Activated naive CD8-positive, alpha-beta T cell treated with anti-CD3 and anti-CD28 coated beads, Interleukin-2, amount 50 U/mL, for 24 hours (primary cell): Measurements from ENCODE around the gene HTT.

Experiments
- ATAC-seq: fragments of 150-1000 bp; cut with Tn5 transposase; one replicate; pipeline ENCODE4 v1.10.0; 2021
- DNase-seq: peaks from one replicate; pipeline ENCODE4 v3.0.0; 2021
- H3K27ac Mint-ChIP-seq: one replicate; pipeline ENCODE4 v1.8.0; 2021; ENCODE audit warnings: mild to moderate bottlenecking, mixed read lengths
- H3K27me3 Mint-ChIP-seq: one replicate; pipeline ENCODE4 v1.8.0; 2021; ENCODE audit warnings: mixed read lengths
- H3K36me3 Mint-ChIP-seq: one replicate; pipeline ENCODE4 v1.8.0; 2021; ENCODE audit warnings: low read depth, mixed read lengths
- H3K4me1 Mint-ChIP-seq: one replicate; pipeline ENCODE4 v1.8.0; 2021; ENCODE audit warnings: mixed read lengths
- H3K4me3 Mint-ChIP-seq: one replicate; pipeline ENCODE4 v1.8.0; 2021; ENCODE audit warnings: mild to moderate bottlenecking, moderate library complexity, mixed read lengths
- H3K9me3 Mint-ChIP-seq: one replicate; pipeline ENCODE4 v1.8.0; 2021; ENCODE audit warnings: mixed read lengths

Gene HTT

DNA sequence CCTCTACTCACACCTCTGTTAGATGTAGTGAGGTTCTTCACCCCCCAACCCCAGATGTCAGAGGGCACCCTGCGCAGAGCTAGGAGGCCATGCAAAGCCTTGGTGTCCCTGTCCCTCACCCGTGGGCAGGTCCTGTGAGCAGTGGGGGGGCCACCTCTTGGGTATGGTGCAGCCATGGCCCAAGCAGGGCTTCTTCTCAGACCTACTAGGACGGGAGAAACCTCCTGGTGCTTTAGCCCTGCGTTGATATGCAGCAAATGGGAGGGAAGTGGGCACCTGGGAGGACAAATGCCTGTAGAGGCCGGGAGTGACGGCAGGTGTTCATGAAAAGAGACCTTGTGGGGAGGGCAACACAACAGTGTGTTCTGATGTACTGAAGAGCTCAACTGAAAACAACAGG is 136.0 kb downstream of the HTT start:
- no peak overlapping the region for H3K4me3 Mint-ChIP-seq
- ATAC-seq (no peak), DNase-seq (no peak)
- H3K4me1 Mint-ChIP-seq = no peaks in the 10 kb centered on the region
- no peak overlapping the region for H3K27ac Mint-ChIP-seq
- no peaks in the 10 kb centered on the region for H3K27me3 Mint-ChIP-seq
- H3K9me3 Mint-ChIP-seq = no peaks in the 10 kb centered on the region
- H3K36me3 Mint-ChIP-seq = peaks cover 28% of the 10 kb centered on the region

DNA sequence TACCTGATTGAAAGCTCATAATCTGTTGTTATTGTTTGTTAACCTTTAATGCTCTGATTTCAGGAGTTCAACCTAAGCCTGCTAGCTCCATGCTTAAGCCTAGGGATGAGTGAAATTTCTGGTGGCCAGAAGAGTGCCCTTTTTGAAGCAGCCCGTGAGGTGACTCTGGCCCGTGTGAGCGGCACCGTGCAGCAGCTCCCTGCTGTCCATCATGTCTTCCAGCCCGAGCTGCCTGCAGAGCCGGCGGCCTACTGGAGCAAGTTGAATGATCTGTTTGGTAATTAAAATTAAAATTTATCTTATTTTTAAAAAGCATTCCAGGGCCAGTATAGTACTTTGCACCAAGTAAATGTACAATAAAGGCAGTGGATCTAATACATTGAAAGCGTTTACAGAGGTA is 137.4 kb downstream of the HTT start:
- no peaks in the 10 kb centered on the region for H3K27me3 Mint-ChIP-seq
- no peak for ATAC-seq
- H3K4me1 Mint-ChIP-seq = no peaks in the 10 kb centered on the region
- DNase-seq = no peak
- H3K4me3 Mint-ChIP-seq = no peak overlapping the region
- H3K9me3 Mint-ChIP-seq = no peaks in the 10 kb centered on the region
- peaks cover 31% of the 10 kb centered on the region for H3K36me3 Mint-ChIP-seq
- H3K27ac Mint-ChIP-seq = no peak overlapping the region

DNA sequence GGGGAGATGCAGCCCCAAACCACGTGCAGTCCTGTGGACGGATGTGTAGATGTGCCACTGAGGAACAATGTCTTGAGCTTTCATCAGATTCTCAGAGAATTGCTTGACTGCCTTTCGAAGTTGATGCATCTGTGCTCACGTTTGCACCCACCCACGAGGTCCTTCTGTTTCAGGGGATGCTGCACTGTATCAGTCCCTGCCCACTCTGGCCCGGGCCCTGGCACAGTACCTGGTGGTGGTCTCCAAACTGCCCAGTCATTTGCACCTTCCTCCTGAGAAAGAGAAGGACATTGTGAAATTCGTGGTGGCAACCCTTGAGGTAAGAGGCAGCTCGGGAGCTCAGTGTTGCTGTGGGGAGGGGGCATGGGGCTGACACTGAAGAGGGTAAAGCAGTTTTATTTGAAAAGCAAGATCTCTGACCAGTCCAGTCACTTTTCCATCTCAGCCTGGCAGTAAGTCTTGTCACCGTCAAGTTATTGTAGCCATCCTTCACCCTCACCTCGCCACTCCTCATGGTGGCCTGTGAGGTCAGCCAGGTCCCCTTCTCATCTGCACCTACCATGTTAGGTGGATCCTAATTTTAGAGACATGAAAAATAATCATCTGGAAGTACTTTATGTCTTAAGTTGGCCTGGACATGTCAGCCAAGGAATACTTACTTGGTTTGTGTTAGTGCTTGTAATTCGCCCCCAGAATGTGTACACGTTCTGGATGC is 138.1 kb downstream of the HTT start:
- Mint-ChIP-seq H3K36me3 (peaks cover 30% of the 10 kb centered on the region), H3K27me3 (no peaks in the 10 kb centered on the region), H3K27ac (no peak overlapping the region), H3K4me3 (no peak overlapping the region), H3K9me3 (no peaks in the 10 kb centered on the region), H3K4me1 (no peaks in the 10 kb centered on the region)
- ATAC-seq (no peak), DNase-seq (no peak)

DNA sequence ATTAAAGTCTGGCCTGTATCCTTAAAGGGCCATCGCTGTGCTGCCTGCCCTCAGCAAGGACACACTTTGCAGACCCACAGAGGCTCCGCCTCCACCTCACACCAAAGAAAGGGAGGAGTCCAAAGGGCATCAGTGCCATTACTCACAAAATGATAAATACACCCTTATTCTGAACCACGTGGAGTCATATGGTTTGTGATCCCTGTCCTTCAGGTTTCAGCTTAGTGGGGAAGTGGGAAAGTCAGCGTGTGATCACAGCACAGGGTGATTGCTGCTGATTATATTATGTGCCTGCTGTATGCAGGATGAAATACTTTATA is 138.6 kb downstream of the HTT start:
- no peak overlapping the region for H3K27ac Mint-ChIP-seq
- ATAC-seq = no peak
- no peaks in the 10 kb centered on the region for H3K9me3 Mint-ChIP-seq

DNA sequence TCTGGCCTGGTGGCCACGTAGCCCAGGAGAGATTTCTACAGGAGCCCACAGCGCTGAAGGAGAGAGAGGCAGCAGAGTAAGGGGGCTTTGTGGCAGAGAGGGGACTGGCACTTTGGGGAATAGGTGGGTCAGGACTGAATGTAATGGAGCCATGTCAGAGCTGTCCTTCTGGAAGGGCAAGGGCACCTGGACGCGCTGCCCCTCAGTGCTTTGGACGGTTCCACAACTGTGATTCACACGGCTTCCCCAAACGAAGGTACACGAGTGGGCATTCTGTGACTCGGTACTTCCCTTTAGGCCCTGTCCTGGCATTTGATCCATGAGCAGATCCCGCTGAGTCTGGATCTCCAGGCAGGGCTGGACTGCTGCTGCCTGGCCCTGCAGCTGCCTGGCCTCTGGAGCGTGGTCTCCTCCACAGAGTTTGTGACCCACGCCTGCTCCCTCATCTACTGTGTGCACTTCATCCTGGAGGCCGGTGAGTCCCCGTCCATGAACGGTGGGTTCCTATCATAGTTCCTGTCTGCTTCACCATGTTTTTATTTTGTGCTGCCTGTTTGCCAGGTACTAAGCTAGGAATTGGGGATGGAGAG is 139.3 kb downstream of the HTT start:
- peaks cover 35% of the 10 kb centered on the region for H3K36me3 Mint-ChIP-seq
- H3K4me3 Mint-ChIP-seq = no peak overlapping the region
- H3K27ac Mint-ChIP-seq = no peak overlapping the region
- H3K27me3 Mint-ChIP-seq = no peaks in the 10 kb centered on the region
- no peaks in the 10 kb centered on the region for H3K9me3 Mint-ChIP-seq
- DNase-seq (no peak), ATAC-seq (no peak)
- no peaks in the 10 kb centered on the region for H3K4me1 Mint-ChIP-seq

More for the DNA sequence above, 138.6 kb downstream of the HTT start:
- no peaks in the 10 kb centered on the region for H3K27me3 Mint-ChIP-seq
- peaks cover 33% of the 10 kb centered on the region for H3K36me3 Mint-ChIP-seq
- H3K4me1 Mint-ChIP-seq = no peaks in the 10 kb centered on the region
- H3K4me3 Mint-ChIP-seq = no peak overlapping the region
- DNase-seq = no peak

DNA sequence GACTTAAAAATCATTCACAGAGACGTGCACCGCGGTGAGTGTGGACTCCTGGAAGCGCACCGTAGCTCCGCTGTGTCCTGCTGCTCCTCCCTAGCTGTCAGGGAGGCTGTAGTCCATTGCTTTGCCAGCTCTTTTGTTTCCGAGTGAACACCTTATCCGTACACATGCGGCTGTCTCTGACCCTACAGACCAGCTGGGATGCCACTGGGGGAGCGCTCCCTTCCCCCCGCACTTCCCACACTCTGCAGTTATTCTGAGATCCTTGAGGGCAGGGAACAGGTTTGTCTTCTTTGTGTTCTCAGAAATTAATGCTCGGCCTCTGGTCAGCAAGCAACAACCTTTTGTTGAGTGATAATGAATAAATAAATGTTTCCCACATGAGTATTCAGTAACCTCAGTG is 140.8 kb downstream of the HTT start:
- Mint-ChIP-seq H3K27ac (no peak overlapping the region), H3K36me3 (peaks cover 33% of the 10 kb centered on the region), H3K4me3 (no peak overlapping the region), H3K4me1 (no peaks in the 10 kb centered on the region), H3K9me3 (no peaks in the 10 kb centered on the region), H3K27me3 (no peaks in the 10 kb centered on the region)
- ATAC-seq (no peak), DNase-seq (no peak)

DNA sequence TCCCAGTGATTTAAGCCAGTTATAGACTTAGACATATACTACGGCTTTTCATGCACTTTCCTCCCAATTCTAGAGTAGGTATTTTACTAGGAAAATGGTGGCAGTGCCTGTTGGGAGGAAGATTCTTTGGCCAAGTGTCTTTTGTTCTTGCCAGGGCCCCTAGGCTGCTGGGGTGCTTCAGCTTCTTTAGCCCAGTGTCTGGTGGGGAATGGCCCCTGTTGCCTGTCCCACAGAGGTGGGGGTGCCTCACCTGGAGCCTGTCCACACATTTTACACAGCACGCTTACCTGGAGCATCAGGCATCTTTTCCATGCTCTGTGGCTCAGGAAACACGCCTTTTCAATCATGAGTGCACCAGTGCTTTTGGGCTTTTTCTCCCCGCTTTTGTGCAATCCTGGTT is 141.3 kb downstream of the HTT start:
- Mint-ChIP-seq H3K4me3 (no peak overlapping the region), H3K27me3 (no peaks in the 10 kb centered on the region), H3K4me1 (no peaks in the 10 kb centered on the region), H3K9me3 (no peaks in the 10 kb centered on the region), H3K27ac (no peak overlapping the region), H3K36me3 (peaks cover 29% of the 10 kb centered on the region)
- DNase-seq = no peak
- no peak for ATAC-seq

DNA sequence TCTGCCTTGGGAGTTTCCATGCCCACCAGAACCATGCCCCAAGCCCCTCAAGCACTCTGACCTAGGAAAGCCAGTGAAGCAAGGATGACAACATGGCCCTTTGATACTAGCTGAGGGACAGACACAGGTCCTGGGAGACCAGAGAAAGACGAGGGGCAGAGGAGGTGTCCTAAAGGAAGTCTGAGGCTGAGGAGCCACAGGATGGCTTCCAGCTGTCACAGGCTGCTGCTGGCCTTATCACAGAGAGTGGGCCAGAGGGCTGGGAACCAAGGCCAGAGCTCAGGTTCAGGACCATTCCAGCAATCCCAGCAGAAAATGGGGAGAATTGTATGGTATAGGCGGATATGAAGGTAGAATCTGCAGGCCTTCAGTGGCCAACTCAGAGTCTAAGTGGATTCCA is 142.8 kb downstream of the HTT start:
- Mint-ChIP-seq H3K36me3 (peaks cover 34% of the 10 kb centered on the region), H3K27me3 (no peaks in the 10 kb centered on the region)

DNA sequence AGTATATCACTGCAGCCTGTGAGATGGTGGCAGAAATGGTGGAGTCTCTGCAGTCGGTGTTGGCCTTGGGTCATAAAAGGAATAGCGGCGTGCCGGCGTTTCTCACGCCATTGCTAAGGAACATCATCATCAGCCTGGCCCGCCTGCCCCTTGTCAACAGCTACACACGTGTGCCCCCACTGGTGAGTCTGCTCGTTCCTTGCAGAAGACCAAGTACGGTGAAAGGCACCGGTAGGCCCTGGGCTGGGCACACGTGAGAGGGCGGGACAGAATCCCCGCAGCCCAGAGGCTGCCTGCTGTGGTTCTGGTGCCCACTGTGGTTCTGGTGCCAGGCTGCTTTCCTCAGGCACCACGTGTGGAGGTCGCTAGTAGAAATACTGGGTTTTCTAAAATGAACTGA is 143.3 kb downstream of the HTT start:
- Mint-ChIP-seq H3K36me3 (peaks cover 34% of the 10 kb centered on the region), H3K9me3 (no peaks in the 10 kb centered on the region), H3K4me3 (no peak overlapping the region), H3K27ac (no peak overlapping the region), H3K4me1 (no peaks in the 10 kb centered on the region), H3K27me3 (no peaks in the 10 kb centered on the region)
- no peak for DNase-seq
- ATAC-seq = no peak

More for the DNA sequence above, 142.8 kb downstream of the HTT start:
- no peak overlapping the region for H3K4me3 Mint-ChIP-seq
- H3K27ac Mint-ChIP-seq = no peak overlapping the region
- DNase-seq = no peak
- ATAC-seq = no peak
- no peaks in the 10 kb centered on the region for H3K4me1 Mint-ChIP-seq
- no peaks in the 10 kb centered on the region for H3K9me3 Mint-ChIP-seq

DNA sequence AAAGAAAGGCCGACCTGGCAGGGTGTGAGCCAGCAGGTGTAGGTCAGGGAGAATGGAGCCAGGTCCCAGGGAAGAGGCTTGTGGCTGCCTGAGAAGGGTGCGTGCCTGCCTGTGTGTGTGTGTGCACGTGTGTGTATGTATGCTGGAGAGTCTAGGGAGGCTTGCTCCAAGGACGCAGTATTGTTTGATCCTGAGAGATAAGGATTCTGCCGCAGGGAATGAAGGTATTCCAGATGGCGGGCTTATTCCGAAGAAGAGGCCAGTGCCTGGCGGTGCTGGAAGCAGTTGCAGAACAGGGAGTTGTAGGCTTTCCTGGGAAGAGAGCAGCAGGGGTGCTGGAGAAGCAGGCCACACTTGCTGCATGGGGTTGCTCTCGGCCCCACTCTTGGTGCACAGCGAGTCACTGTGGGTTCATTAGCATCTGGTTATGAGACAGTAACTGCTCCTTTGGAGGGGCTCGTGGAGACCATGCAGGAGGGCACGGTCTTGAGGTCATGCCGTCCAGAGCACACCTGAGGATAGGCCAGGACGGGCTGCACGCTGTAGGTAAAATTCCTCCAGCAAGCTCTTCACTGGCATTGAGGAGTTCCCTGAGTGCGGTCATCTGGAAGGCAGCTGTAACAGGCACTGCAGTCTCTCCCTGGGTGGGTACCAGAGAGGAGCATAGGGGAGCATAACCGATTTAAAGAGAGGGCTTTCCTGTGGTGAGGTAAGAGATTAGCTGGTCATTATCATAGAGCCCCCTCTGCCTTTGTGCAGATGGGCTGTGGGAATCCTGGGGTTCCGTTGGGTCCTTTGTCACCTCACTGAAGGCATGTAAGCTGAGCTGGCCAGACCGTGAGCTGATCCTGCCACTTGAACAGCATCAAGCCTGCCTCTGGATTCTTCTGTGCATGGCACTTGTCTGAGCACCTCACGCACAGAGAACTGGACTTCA is 144.6 kb downstream of the HTT start:
- ATAC-seq (no peak), DNase-seq (no peak)
- Mint-ChIP-seq H3K4me3 (no peak overlapping the region), H3K27ac (no peak overlapping the region), H3K27me3 (no peaks in the 10 kb centered on the region), H3K4me1 (no peaks in the 10 kb centered on the region), H3K9me3 (no peaks in the 10 kb centered on the region), H3K36me3 (peaks cover 35% of the 10 kb centered on the region)

DNA sequence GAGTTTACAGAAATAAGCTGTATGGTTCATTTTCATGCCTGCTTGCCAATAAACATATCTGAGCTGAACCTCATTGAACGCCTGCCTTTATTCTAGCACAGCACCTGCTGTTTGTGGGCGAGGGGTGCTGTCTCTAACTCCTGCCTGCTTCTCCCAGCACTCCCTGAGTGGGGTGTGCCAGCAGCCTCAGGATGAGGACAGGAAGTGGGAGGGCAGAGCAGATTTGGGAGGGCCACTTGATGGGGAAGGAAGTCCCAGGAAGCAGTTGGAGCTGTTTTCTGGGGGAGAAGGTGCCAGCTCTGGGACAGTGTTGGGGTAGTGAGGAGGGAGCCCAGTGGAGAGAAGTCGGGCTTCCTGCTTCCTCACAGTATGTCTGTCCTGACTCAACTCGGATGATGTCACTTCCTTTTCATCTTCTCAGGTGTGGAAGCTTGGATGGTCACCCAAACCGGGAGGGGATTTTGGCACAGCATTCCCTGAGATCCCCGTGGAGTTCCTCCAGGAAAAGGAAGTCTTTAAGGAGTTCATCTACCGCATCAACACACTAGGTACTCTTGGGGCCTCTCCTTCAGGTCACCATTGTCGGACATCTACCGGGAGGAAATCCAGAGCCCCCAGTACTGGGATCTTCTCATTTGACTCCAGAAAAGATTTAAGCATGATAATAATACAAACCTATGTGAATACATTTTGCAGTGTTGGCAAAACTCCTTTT is 145.4 kb downstream of the HTT start:
- Mint-ChIP-seq H3K27ac (no peak overlapping the region), H3K4me1 (no peaks in the 10 kb centered on the region), H3K27me3 (no peaks in the 10 kb centered on the region), H3K36me3 (peaks cover 34% of the 10 kb centered on the region), H3K4me3 (no peak overlapping the region), H3K9me3 (no peaks in the 10 kb centered on the region)
- DNase-seq = no peak
- ATAC-seq = no peak

DNA sequence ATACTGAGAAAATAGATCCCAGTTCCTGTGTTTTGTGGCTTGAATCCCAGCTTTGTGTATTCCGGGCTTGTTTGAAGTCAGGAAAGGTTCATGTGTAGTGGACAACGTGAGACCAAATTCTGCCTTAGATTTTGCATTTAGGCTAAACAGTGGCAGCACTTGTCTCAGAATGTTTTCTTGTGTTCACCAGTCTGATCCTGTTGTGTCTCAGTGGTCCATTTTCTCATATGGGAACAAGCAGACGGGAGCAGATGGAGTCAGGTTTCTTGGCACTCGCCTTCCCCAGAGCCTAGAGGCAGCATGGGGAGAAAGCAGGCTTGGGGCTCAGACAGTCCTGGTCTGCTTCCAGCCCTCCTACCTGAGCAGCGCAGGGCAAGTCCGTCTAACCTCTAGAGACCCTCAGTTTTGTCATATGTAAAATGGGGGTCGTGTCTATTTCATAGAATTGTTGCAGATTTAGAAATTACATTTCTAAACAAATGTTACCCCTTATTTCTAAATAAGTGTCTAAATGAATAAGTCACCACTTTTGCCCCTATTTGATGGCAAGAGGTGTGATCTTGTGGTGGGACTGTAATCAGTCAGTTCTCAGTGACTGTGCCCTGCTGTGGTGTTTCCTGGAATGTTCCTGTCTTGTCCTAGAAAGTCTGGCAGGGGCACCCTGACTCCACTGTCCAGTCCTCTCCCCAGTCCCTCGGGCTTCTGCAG is 146.1 kb downstream of the HTT start:
- H3K36me3 Mint-ChIP-seq = peaks cover 34% of the 10 kb centered on the region

DNA sequence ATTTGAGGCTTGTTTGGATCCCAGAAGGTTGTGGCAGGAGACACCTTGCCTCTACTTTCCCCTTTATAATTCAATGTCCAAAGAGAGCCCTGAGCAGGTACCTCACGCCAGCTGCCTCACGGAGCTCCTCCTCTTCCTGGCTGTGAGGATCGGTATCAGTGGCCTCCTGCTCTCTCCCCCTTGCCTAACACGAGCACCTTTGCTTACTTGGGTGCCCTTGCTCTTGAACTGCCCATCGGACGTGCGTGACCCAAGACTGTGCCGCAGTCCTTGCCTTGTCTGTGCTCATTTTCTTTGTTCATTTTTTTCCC is 146.7 kb downstream of the HTT start:
- Mint-ChIP-seq H3K36me3 (peaks cover 36% of the 10 kb centered on the region), H3K4me3 (no peak overlapping the region), H3K27me3 (no peaks in the 10 kb centered on the region), H3K27ac (no peak overlapping the region), H3K9me3 (no peaks in the 10 kb centered on the region), H3K4me1 (no peaks in the 10 kb centered on the region)
- ATAC-seq (no peak), DNase-seq (no peak)

More for the DNA sequence above, 146.1 kb downstream of the HTT start:
- Mint-ChIP-seq H3K4me1 (no peaks in the 10 kb centered on the region), H3K4me3 (no peak overlapping the region), H3K9me3 (no peaks in the 10 kb centered on the region), H3K27ac (no peak overlapping the region), H3K27me3 (no peaks in the 10 kb centered on the region)
- DNase-seq (no peak), ATAC-seq (no peak)

DNA sequence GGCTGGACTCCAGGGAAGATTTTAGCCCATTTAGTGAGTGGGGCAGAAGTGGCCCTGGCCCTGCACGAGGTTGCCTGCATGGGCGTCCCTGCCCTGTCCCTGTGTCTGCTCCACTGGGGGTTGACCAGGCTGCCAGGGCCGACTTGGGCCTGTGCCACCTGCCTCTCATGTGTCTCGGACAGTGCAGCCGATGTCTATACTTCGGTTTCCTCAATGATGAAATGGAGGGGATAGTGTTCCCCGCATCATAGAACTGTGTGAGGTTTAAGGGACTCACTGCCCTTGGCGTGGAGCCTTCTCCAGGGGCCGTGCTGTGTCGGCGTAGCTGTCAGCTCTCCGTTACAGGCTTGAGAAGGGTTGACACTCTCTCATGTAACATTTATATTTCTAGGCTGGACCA is 147.5 kb downstream of the HTT start:
- ATAC-seq = no peak
- H3K27me3 Mint-ChIP-seq = no peaks in the 10 kb centered on the region
- H3K4me1 Mint-ChIP-seq = no peaks in the 10 kb centered on the region
- peaks cover 33% of the 10 kb centered on the region for H3K36me3 Mint-ChIP-seq
- H3K4me3 Mint-ChIP-seq = no peak overlapping the region
- DNase-seq = no peak
- no peaks in the 10 kb centered on the region for H3K9me3 Mint-ChIP-seq
- H3K27ac Mint-ChIP-seq = no peak overlapping the region
